AG04450 (cell line): ENCODE measurements around the gene COL27A1. TPM values are rescaled to one million over a fixed set of nuclear protein-coding genes. Genes with fewer than 3 reads are reported as not detected.

Source experiments
- CTCF ChIA-PET: fragments of 300-600, 350-600 bp; formaldehyde crosslinking; extraction: SDS; loops from one replicate; lab custom pipeline; 2022; ENCODE audit warnings: antibody characterized with exemption, inconsistent platforms; lab: Charles Lee
- POLR2A ChIA-PET: fragments of 350-600 bp; formaldehyde crosslinking; extraction: SDS; loops from one replicate; lab custom pipeline; 2021; ENCODE audit warnings: antibody characterized with exemption, inconsistent platforms; lab: Yijun Ruan, JAX
- DNase-seq: peaks from one replicate; pipeline ENCODE4 v3.0.0-alpha.2; 2011; ENCODE audit warnings: low read depth, low spot score
- H3K27ac ChIP-seq: one replicate; pipeline ENCODE4 v1.5.1; 2012; ENCODE audit warnings: low read depth, low read length, control low read depth
- H3K27me3 ChIP-seq: one replicate; pipeline ENCODE4 v1.6.0; 2012; ENCODE audit warnings: low read length; ENCODE audit not compliant: control insufficient read depth, insufficient read depth
- H3K4me3 ChIP-seq: 2 replicates; pipeline ENCODE4 v1.5.1; 2011; ENCODE audit warnings: mild to moderate bottlenecking, low read depth, low read length, control low read depth
- H3K9me3 ChIP-seq: 2 replicates; pipeline ENCODE4 v1.5.1; 2012; ENCODE audit warnings: low read length; ENCODE audit not compliant: control insufficient read depth, insufficient read depth
- polyA plus RNA-seq: library from polyadenylated mRNA; depleted of rRNA; stranded (reverse); fragments of >200 nt; gene quantifications from 2 replicates; pipeline ENCODE4 v1.2.3, GENCODE V29; 2011
- TF ChIP-seq, protein P1 (sequence below): IDR thresholded peaks from 2 replicates; pipeline ENCODE4 v1.5.1; 2011; ENCODE audit warnings: low read depth, low read length, control low read depth, inconsistent platforms

The COL27A1 gene
- polyA plus RNA-seq, 1 experiment, result 8.5 TPM

GRCh38 chr9:114202849-114203248 is 47.5 kb downstream of the COL27A1 start:
- Histone ChIP-seq H3K27ac (no peak overlapping the region), H3K4me3 (no peak overlapping the region), H3K27me3 (no peaks in the 10 kb centered on the region), H3K9me3 (no peaks in the 10 kb centered on the region; the same call in 1 of the 2 replicates)
- TF ChIP-seq, protein P1, sequence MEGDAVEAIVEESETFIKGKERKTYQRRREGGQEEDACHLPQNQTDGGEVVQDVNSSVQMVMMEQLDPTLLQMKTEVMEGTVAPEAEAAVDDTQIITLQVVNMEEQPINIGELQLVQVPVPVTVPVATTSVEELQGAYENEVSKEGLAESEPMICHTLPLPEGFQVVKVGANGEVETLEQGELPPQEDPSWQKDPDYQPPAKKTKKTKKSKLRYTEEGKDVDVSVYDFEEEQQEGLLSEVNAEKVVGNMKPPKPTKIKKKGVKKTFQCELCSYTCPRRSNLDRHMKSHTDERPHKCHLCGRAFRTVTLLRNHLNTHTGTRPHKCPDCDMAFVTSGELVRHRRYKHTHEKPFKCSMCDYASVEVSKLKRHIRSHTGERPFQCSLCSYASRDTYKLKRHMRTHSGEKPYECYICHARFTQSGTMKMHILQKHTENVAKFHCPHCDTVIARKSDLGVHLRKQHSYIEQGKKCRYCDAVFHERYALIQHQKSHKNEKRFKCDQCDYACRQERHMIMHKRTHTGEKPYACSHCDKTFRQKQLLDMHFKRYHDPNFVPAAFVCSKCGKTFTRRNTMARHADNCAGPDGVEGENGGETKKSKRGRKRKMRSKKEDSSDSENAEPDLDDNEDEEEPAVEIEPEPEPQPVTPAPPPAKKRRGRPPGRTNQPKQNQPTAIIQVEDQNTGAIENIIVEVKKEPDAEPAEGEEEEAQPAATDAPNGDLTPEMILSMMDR, result no peak
- POLR2A ChIA-PET, result no interaction called here
- CTCF ChIA-PET, result interaction anchor here (1.5 kb wide), 1 partner anchor 88 kb away, joined by 5 read pairs; no protein-coding TSS in a partner anchor
- DNase-seq, result no peak

DNA sequence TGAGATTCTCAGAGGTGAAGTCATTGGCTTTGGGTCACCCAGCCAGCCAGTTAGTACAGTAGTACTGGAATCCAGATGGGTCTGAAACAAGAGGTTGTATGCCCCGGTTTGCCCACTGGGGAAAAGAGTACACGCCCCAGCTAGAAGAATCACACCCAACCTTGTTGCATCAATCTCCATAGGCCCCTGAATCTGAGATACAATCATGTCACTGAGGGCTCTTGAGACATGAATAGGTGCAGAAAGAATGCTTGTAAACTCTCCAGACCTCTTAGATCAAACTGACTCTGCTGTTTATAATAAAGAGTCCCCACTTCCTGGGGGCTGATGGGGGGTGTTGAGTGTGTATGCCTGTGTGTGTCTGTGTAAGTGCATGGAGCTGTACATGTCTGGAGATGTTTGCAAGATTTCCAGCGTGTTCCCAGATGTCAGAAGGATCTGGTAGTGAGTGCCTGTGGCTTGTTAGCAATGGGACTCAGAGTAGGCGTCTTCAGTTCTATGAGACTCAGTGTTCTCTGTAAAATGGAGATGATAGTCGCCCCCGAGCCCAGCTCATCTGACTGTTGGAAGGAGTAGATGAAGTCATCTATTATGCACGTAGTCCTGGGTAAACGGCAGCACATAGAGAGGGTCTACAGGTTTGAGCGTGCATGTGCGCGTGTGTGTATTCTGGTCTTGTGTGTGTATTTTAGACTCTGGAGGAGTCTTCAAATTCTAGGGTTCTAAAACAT is 48.2 kb downstream of the COL27A1 start:
- DNase-seq, result no peak
- no peaks in the 10 kb centered on the region; the same call in 1 of the 2 replicates for H3K9me3 ChIP-seq
- H3K27ac ChIP-seq, result no peak overlapping the region
- CTCF ChIA-PET, result interaction anchor here (1.3 kb wide), 2 partner anchors 46 to 49 kb away, joined by 3 to 4 read pairs; no protein-coding TSS in a partner anchor
- POLR2A ChIA-PET, result interaction anchor here (0.9 kb wide), 1 partner anchor 16 kb away, joined by 5 read pairs; no protein-coding TSS in a partner anchor
- TF ChIP-seq, protein P1, result no peak
- no peak overlapping the region for H3K4me3 ChIP-seq
- H3K27me3 ChIP-seq, result no peaks in the 10 kb centered on the region

GRCh38 chr9:114204265-114204664 is 48.9 kb downstream of the COL27A1 start:
- TF ChIP-seq, protein P1, result no peak
- CTCF ChIA-PET, result interaction anchor here (1.3 kb wide), 2 partner anchors 47 to 50 kb away, joined by 3 to 4 read pairs; no protein-coding TSS in a partner anchor
- Histone ChIP-seq H3K9me3 (no peaks in the 10 kb centered on the region; the same call in 1 of the 2 replicates), H3K4me3 (no peak overlapping the region), H3K27me3 (no peaks in the 10 kb centered on the region), H3K27ac (no peak overlapping the region)
- POLR2A ChIA-PET, result interaction anchor here (0.9 kb wide), 1 partner anchor 16 kb away, joined by 5 read pairs; no protein-coding TSS in a partner anchor
- no peak for DNase-seq

GRCh38 chr9:114205171-114206015 is 50.1 kb downstream of the COL27A1 start:
- H3K27me3 ChIP-seq, result no peaks in the 10 kb centered on the region
- CTCF ChIA-PET, result no interaction called here
- H3K9me3 ChIP-seq, result no peaks in the 10 kb centered on the region; the same call in 1 of the 2 replicates
- no peak overlapping the region for H3K4me3 ChIP-seq
- TF ChIP-seq, protein P1, result no peak
- no peak for DNase-seq
- POLR2A ChIA-PET, result no interaction called here
- H3K27ac ChIP-seq, result no peak overlapping the region
